T-helper 2 cell (primary cell): Measurements from ENCODE around the gene EPHX1.
"Not testable (repeated sequence)": the region's sequence is repeated elsewhere in the genome, so short reads cannot be mapped to it uniquely, and the experiment has no call there.

Experiments used
- DNase-seq, 5 experiments: peaks; one replicate each; pipeline versions ENCODE4 v3.0.0 to v3.0.0-alpha.2; 2012 to 2022
- total RNA-seq, 2 donors: gene quantifications; one replicate each; lab custom pipeline; 2026; lab: John Stamatoyannopoulos, UW

EPHX1 gene
- total RNA-seq: 0.40 to 0.62 reads per million in 2 donors

DNA sequence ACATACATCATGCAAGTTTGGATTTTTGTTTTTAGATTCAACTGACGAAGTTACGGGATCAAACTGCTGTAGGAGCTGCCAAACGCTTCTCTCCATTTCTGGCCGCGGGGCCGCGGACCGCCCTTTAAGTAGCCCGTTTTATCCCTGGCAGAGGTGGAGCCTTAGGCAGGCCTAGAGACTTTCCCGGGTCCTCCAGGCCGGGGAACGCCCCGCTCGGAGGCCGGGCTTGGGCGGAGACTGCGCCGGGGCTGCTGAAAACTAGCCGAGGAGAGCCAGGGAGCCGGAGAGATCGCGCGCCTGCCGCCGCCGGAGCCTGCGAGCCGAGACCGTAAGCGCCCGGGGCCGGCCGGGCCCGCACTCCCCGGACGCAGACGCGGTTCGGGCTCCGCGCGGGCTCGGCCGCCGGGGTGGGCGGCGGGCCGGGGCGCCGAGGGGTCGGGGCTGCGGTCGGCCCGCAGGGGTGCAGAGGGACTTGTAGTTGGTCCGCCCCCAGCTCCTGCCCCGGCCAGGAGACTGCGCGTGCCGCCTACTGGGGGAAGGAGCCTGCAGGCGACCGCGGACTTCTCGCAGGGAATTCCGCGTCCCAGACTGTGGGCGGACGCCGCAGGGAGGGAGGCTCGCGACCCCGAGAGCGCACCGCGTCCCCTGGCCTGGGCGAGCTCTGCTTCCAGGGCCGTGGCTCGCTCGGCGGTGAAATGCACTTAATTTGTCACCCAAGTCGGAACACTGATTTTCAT is at the start of gene EPHX1:
Gene EPHX1, plus strand, starts transcription at position 283 of the 737 bp plus-strand sequence. CDS start 18,606 bp downstream, outside the sequence.
- peak; percentile 20 to 65 (median 39) for DNase-seq

GRCh38 chr1:225760531-225760930 is 49.4 kb upstream of the EPHX1 start:
- no peak for DNase-seq

DNA sequence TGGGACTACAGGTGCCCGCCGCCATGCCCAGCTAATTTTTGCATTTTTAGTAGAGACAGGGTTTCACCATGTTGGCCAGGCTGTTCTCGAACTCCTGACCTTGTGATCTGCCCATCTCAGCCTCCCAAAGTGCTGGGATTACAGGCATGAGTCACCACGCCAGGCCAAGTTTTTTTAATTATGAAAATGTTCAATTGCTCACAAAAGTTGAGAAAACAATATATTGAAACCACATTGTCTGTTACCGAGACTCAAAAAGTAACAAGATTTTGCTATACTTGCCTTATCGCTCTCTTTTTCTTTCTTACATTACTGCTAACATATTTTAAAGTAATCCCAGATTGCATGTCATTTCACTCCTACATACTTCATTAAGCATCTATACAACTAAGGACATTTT is 48.5 kb upstream of the EPHX1 start:
- not testable (repeated sequence) for DNase-seq

GRCh38 chr1:225762002-225762441 is 47.9 kb upstream of the EPHX1 start:
- no peak for DNase-seq

DNA sequence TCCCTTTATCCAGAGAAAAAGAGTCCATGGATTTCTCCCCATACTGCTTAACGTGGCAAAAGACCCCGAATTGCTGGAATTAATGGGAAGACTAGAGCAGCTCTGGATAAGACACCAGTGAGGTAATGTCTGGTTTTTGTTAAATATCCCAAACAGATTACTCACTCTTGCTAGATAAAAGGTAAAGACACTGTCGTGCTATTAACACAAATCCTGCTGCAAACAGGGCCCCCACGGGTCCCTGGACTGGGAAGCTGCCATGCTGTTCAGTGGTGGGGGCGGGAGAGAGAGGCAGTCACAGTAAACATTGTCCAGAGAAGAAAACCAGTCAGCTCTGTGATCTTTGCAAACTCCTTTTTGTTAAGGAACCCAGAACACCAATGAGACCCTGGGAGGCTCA is 47.5 kb upstream of the EPHX1 start:
- no peak for DNase-seq

- DNase-seq: no peak
Observed at GRCh38 chr1:225763716-225764548, 46.0 kb upstream of the EPHX1 start.

GRCh38 chr1:225765982-225766674 is 43.8 kb upstream of the EPHX1 start:
- DNase-seq: no peak

GRCh38 chr1:225766967-225767633 is 42.8 kb upstream of the EPHX1 start:
- no peak for DNase-seq

DNA sequence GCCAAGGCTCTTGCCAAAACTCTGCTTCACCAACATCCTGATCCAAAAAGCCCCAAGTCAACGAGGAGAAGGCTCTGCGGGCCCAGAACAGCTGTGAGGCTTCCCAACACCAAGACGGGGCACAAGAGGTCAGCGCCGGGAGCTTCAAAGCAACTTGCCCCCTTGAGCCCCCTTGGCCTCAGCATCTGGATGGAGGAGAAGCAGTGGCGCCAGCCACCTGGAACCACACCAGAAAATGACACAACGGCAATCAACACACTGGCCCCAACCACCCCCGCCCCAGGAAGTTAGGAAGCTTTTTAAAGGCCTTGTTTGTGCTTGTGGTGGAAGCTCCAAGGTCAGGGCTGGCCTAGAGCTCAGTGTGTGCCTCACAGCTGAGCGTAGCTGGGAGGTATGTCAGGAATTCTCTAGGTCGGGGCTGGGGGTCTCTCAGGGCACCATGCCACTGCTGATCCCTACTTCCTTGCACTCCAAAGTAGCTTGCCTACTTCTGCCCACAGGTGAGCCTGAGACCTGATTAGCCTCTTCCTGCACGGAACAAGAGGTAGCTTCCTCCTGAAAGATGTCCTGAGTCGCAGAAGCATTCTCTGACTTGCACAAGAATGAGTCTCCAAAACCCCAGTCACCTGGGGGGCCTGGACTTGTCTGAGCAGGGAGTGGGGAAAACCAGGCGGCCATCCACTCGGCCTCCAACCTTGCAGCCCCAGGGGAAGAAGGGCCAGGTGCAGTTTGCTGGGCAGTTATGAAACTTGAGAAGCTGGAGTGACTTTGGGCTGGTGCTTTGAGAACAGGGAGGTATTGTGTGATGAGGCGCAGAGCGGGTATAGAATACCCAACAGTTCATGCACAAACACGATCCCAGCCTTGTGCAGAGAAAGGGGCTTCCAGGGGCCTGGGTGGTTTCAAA is 42.0 kb upstream of the EPHX1 start:
- DNase-seq: no peak

GRCh38 chr1:225768662-225769426 is 41.1 kb upstream of the EPHX1 start:
- DNase-seq: no peak

DNA sequence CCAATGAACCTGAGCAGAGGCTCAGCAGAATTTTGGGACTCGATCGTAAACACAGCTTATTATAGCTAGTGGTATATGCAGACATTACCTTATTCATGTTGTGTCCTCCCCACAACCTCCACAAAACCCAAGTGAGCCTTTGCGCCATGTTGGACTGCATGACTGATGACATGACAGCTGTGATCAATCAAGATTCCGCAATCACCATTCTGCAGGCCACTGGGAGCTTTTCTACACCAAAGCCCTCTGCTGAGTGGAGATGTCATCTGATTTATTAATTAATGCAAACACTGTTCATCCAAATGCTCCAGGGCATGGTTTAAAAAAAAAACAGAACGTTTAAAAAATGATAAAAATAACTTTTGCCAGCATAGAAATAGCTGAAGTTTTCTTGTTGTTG is 40.2 kb upstream of the EPHX1 start:
- DNase-seq: no peak

DNA sequence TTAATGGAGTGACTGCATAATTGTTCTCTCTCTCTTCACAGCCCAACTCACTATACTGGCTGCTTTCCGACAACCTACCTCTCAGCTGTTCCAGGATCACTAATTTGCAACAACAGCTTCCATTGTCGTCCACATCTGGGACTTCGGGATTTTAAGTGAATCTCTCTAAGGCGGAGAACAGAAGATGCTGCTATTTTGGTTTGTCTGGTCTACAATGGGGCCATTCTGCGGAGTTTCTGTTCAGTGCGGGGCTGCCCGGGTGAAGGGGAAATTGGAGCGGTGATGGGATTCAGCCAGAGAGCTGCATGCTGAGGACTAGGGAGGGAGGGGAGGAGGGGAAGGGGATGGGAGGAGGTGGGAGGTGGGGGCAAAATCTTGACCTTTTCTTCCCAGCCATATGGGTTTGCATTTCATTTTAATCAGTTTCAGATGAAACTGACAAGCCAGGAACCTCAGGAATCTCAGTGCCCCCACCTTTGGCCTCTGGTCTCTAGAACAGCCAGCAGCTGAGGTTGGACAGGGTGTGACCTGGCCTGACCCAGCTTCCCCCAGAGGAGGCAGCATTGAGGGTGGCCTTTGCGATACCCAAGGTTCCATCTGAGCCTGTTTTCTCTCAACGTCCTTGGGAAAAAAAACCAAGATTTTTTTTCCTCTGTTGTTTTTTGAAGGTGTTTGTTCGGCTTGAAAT is 39.2 kb upstream of the EPHX1 start:
- DNase-seq: no peak

GRCh38 chr1:225771661-225772322 is 38.1 kb upstream of the EPHX1 start:
- DNase-seq: no peak

DNA sequence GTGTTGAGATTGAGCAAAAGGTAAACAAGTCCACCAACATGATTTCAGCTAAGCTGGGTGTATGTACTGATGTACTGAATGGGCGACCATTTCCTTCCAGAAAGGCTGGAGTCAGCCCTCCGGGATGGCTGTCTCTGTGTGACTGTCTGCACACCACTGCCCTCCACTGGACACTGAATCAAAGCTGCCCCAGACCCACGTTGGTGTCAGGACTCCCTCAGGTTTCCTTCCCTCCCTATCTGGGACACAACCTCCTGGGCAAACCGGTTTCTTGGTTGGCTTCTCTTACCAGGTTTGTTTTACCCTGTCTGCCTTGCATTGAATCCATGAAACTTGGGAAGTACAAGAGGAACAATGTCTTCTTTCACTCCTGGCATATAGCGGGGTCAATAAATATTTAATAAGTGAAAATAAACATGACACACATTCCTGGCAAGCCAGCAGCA is 37.6 kb upstream of the EPHX1 start:
- DNase-seq: peak in 1 of 5 experiments; percentile 11

GRCh38 chr1:225772848-225773247 is 37.1 kb upstream of the EPHX1 start:
- no peak for DNase-seq

- DNase-seq: no peak
Observed at GRCh38 chr1:225774281-225775147, 35.4 kb upstream of the EPHX1 start.

- DNase-seq: no peak
Observed at GRCh38 chr1:225776294-225776693, 33.6 kb upstream of the EPHX1 start.

DNA sequence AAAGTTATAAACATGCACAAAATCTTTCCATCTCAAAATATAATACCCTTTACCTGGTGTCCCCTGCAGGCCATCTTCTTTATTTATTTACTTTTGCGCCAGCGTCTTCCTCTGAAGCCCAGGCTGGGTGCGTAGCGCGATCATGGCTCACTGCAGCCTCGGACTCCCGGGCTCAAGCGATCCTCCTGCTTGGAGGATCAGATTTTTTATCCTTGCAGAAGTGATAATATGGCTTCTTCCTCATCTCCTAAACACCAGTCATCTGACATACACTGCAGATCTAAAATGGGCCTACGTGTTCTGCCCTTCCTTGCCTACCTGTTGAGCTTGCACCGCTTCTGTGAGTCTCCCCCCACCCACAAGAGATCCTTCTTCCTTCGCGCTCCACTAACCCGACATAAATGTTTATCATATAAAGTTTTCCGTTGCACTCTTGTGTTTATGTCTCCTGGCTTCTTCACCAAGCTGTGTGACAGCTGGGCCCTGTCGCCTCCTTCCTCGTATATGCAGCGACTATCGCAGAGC is 32.8 kb upstream of the EPHX1 start:
- no peak for DNase-seq
